Measurements from ENCODE around the gene TSR2.

TSR2 gene

GRCh38 chrX:54439960-54440871 is at the start of gene TSR2:
TSR2 (plus strand) TSS chrX:54440404; CDS start chrX:54440422, 18 bp downstream.
- DNase-seq: peak; percentile 64

- DNase-seq: no peak
These were observed 43.1 kb upstream of the TSR2 start for GRCh38 chrX:54397113-54397512.

- no peak for DNase-seq
These were observed 32.9 kb upstream of the TSR2 start for GRCh38 chrX:54407266-54407665.

GRCh38 chrX:54411732-54412131 is 28.5 kb upstream of the TSR2 start:
- DNase-seq: no peak

GRCh38 chrX:54413753-54414152 is 26.5 kb upstream of the TSR2 start:
- DNase-seq: no peak

- DNase-seq: no peak
These were observed 24.5 kb upstream of the TSR2 start for GRCh38 chrX:54415534-54416350.

GRCh38 chrX:54416965-54417364 is 23.2 kb upstream of the TSR2 start:
- no peak for DNase-seq

- DNase-seq: no peak
These were observed 20.5 kb upstream of the TSR2 start for GRCh38 chrX:54419559-54420302.

GRCh38 chrX:54422168-54422567 is 18.0 kb upstream of the TSR2 start:
- DNase-seq: no peak

GRCh38 chrX:54423161-54423888 is 16.9 kb upstream of the TSR2 start:
- DNase-seq: no peak

GRCh38 chrX:54427837-54428424 is 12.3 kb upstream of the TSR2 start:
- DNase-seq: no peak

- DNase-seq: no peak
These were observed 9.7 kb upstream of the TSR2 start for GRCh38 chrX:54430519-54430918.

- no peak for DNase-seq
These were observed 5.1 kb upstream of the TSR2 start for GRCh38 chrX:54435121-54435520.

GRCh38 chrX:54442790-54443189 is 2.6 kb downstream of the TSR2 start:
- DNase-seq: no peak

- no peak for DNase-seq
These were observed 4.5 kb downstream of the TSR2 start for GRCh38 chrX:54444752-54445151.

GRCh38 chrX:54446084-54446483 is 5.9 kb downstream of the TSR2 start:
- DNase-seq: no peak

- DNase-seq: no peak
These were observed 7.3 kb downstream of the TSR2 start for GRCh38 chrX:54447461-54447860.

GRCh38 chrX:54449929-54450328 is 9.7 kb downstream of the TSR2 start:
- no peak for DNase-seq

GRCh38 chrX:54452920-54453319 is 12.7 kb downstream of the TSR2 start:
- DNase-seq: no peak

- DNase-seq: no peak
These were observed 30.0 kb downstream of the TSR2 start for GRCh38 chrX:54470054-54470760.

All from GDM1 (cell line).